GM12892 (cell line): Measurements from ENCODE around the gene C1orf87.

Experiments
- POLR2A ChIP-seq: IDR thresholded peaks from 2 replicates; pipeline ENCODE4 v1.6.1; 2011; ENCODE audit warnings: low read depth, low read length, control low read depth
- POLR2AphosphoS5 ChIP-seq: IDR thresholded peaks from 2 replicates; pipeline ENCODE4 v1.6.1; 2011; ENCODE audit warnings: low read depth, low read length, control low read depth

GRCh38 chr1:60113596-60113995, 40.0 kb upstream of the C1orf87 start:
- TF ChIP-seq POLR2AphosphoS5 = no peak
- no peak for TF ChIP-seq POLR2A
